Neuronal stem cell (in vitro differentiated cells): ENCODE results near the gene SP100.

Experiments
- DNase-seq: peaks from one replicate; pipeline ENCODE4 v3.0.0-alpha.2; 2013; ENCODE audit warnings: low spot score
- H2AFZ ChIP-seq: one replicate; pipeline ENCODE4 v1.6.1; 2013; ENCODE audit warnings: mild to moderate bottlenecking, low read length, inconsistent platforms
- H2AK5ac ChIP-seq: 2 replicates; pipeline ENCODE4 v1.6.1; 2013; ENCODE audit warnings: low read depth, mild to moderate bottlenecking, inconsistent platforms, low read length, moderate library complexity, mixed read lengths
- H2BK120ac ChIP-seq: 2 replicates; pipeline ENCODE4 v1.6.1; 2013; ENCODE audit warnings: low read depth, mild to moderate bottlenecking, inconsistent platforms, low read length, moderate library complexity, mixed read lengths
- H2BK12ac ChIP-seq: one replicate; pipeline ENCODE4 v1.6.1; 2013; ENCODE audit warnings: low read length, inconsistent platforms
- H2BK15ac ChIP-seq: 2 replicates; pipeline ENCODE4 v1.6.1; 2013; ENCODE audit warnings: mild to moderate bottlenecking, low read length, inconsistent platforms, mixed read lengths
- H2BK5ac ChIP-seq: one replicate; pipeline ENCODE4 v1.6.1; 2013; ENCODE audit warnings: inconsistent platforms, mild to moderate bottlenecking, low read length, moderate library complexity
- H3K14ac ChIP-seq: one replicate; pipeline ENCODE4 v1.6.1; 2013; ENCODE audit warnings: low read length, inconsistent platforms
- H3K18ac ChIP-seq: 2 replicates; pipeline ENCODE4 v1.6.1; 2013; ENCODE audit warnings: low read length, inconsistent platforms
- H3K23ac ChIP-seq: 2 replicates; pipeline ENCODE4 v1.6.1; 2013; ENCODE audit warnings: low read depth, mild to moderate bottlenecking, mixed read lengths, low read length, inconsistent platforms; ENCODE audit not compliant: poor library complexity
- H3K27ac ChIP-seq: replicated peaks from 3 replicates; pipeline ENCODE4 v1.5.1; 2013; ENCODE audit warnings: low read length, inconsistent platforms
- H3K27me3 ChIP-seq, 3 experiments: 2 replicates each; pipeline ENCODE4 v1.6.1; 2013; ENCODE audit warnings: low read length in 3 of 3, mild to moderate bottlenecking in 2 of 3, inconsistent platforms in 1 of 3, low read depth in 1 of 3, mixed read lengths in 1 of 3, moderate library complexity in 1 of 3; ENCODE audit not compliant: control insufficient read depth in 3 of 3, insufficient read depth in 3 of 3
- H3K36me3 ChIP-seq, 2 donors: replicated peaks in 1 of 2; 2 replicates each; pipeline ENCODE4 v1.6.1; 2013; ENCODE audit warnings: low read length in 2 of 2; ENCODE audit not compliant: control insufficient read depth in 2 of 2, insufficient read depth in 2 of 2
- H3K4ac ChIP-seq: 2 replicates; pipeline ENCODE4 v1.6.1; 2013; ENCODE audit warnings: inconsistent platforms, mild to moderate bottlenecking, low read length, moderate library complexity
- H3K4me1 ChIP-seq, 2 donors: 1 replicate in 1 of 2; 2 replicates in 1 of 2; pipeline ENCODE4 v1.6.1; 2013; ENCODE audit warnings: low read length in 2 of 2, low read depth in 1 of 2; ENCODE audit not compliant: control insufficient read depth in 2 of 2, insufficient read depth in 1 of 2
- H3K4me2 ChIP-seq: one replicate; pipeline ENCODE4 v1.6.1; 2013; ENCODE audit warnings: mild to moderate bottlenecking, low read length, inconsistent platforms; ENCODE audit not compliant: insufficient read depth, poor library complexity, severe bottlenecking
- H3K4me3 ChIP-seq, 2 donors: 2 replicates each; pipeline ENCODE4 v1.5.1; 2013; ENCODE audit warnings: low read length in 2 of 2, mild to moderate bottlenecking in 2 of 2, inconsistent platforms in 1 of 2, moderate library complexity in 1 of 2
- H3K79me1 ChIP-seq: one replicate; pipeline ENCODE4 v1.6.1; 2013; ENCODE audit warnings: low read depth, mild to moderate bottlenecking, inconsistent platforms, low read length, moderate library complexity
- H3K9ac ChIP-seq: one replicate; pipeline ENCODE4 v1.6.1; 2013; ENCODE audit warnings: mild to moderate bottlenecking, low read depth, low read length, inconsistent platforms; ENCODE audit not compliant: poor library complexity
- H3K9me3 ChIP-seq, 2 donors: replicated peaks in 1 of 2; 2 replicates each; pipeline versions ENCODE3 to v1.6.1; 2013; ENCODE audit warnings: low read length in 2 of 2, mild to moderate bottlenecking in 2 of 2, inconsistent platforms in 1 of 2, low read depth in 1 of 2, mixed read lengths in 1 of 2, moderate library complexity in 1 of 2; ENCODE audit not compliant: control insufficient read depth in 2 of 2, insufficient read depth in 1 of 2
- H4K8ac ChIP-seq: one replicate; pipeline ENCODE4 v1.6.1; 2013; ENCODE audit warnings: low read depth, mild to moderate bottlenecking, inconsistent platforms, low read length, moderate library complexity
- H4K91ac ChIP-seq: one replicate; pipeline ENCODE4 v1.6.1; 2013; ENCODE audit warnings: low read length, low read depth, mild to moderate bottlenecking, inconsistent platforms; ENCODE audit not compliant: poor library complexity
- WGBS, 2 donors: extraction: QIAGEN DNeasy Blood & Tissue Kit; methylation state at CpG; one replicate each; pipeline ENCODE4 v1.1.7; 2013; ENCODE audit warnings: missing lambda C conversion rate in 2 of 2, mixed read lengths in 1 of 2; ENCODE audit not compliant: insufficient read length in 2 of 2, insufficient replicate concordance in 1 of 2; ENCODE audit errors: extremely low coverage in 2 of 2; 5-methylcytosine and 5-hydroxymethylcytosine counted together

The SP100 gene

GRCh38 chr2:230512955-230513748 is 97.2 kb downstream of the SP100 start:
- H4K8ac ChIP-seq = no peak overlapping the region
- no peak for DNase-seq
- H3K4ac ChIP-seq = no peak overlapping the region
- no peak overlapping the region for H3K4me2 ChIP-seq
- H2AK5ac ChIP-seq = no peak overlapping the region
- no peaks in the 10 kb centered on the region for H3K36me3 ChIP-seq
- H3K27ac ChIP-seq = no peak overlapping the region
- H3K27me3 ChIP-seq = no peaks in the 10 kb centered on the region
- H2AFZ ChIP-seq = no peak overlapping the region
- no peak overlapping the region for H3K4me3 ChIP-seq
- no peak overlapping the region for H4K91ac ChIP-seq
- no peak overlapping the region for H3K9ac ChIP-seq
- no peaks in the 10 kb centered on the region for H3K4me1 ChIP-seq
- no peak overlapping the region for H2BK15ac ChIP-seq
- H3K14ac ChIP-seq = no peak overlapping the region
- no peak overlapping the region for H2BK12ac ChIP-seq
- H3K79me1 ChIP-seq = no peaks in the 10 kb centered on the region
- no peak overlapping the region for H2BK120ac ChIP-seq
- H3K9me3 ChIP-seq = no peaks in the 10 kb centered on the region
- H2BK5ac ChIP-seq = no peak overlapping the region
- H3K23ac ChIP-seq = no peak overlapping the region
- no peak overlapping the region for H3K18ac ChIP-seq
- WGBS, 2 donors = no CpG with 5 or more reads among the region's 4 CpGs

- Histone ChIP-seq H4K91ac (no peak overlapping the region), H3K27ac (no peak overlapping the region), H3K14ac (no peak overlapping the region), H2BK15ac (no peak overlapping the region), H3K4me3 (no peak overlapping the region), H3K4ac (no peak overlapping the region), H2BK5ac (no peak overlapping the region), H4K8ac (no peak overlapping the region), H3K23ac (no peak overlapping the region), H3K9me3 (no peaks in the 10 kb centered on the region), H2AFZ (no peak overlapping the region), H3K4me2 (no peak overlapping the region), H3K9ac (no peak overlapping the region), H3K36me3 (no peaks in the 10 kb centered on the region), H3K18ac (no peak overlapping the region), H2BK12ac (no peak overlapping the region), H2BK120ac (no peak overlapping the region), H3K79me1 (no peaks in the 10 kb centered on the region), H3K4me1 (no peaks in the 10 kb centered on the region), H2AK5ac (no peak overlapping the region), H3K27me3 (no peaks in the 10 kb centered on the region)
- no CpG with 5 or more reads among the region's 9 CpGs for WGBS, 2 donors
- DNase-seq = no peak
Measured at GRCh38 chr2:230520061-230520874, 104.3 kb downstream of the SP100 start.

DNA sequence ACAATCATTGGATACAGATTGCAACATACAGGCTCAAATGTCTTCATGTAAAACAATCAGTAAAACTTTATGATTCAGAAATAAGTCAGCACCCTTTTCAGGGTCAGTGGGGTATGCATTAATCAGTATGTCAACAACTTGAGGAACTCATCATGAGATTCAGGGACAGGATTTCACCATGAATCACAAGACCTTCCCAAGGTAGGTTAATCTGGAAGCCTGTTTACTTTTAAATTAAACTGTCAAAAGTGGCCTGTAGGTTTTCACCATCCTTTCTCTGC is 104.8 kb downstream of the SP100 start:
- H4K8ac ChIP-seq = no peak overlapping the region
- no peak for DNase-seq
- H3K4ac ChIP-seq = no peak overlapping the region
- no peaks in the 10 kb centered on the region for H3K27me3 ChIP-seq
- no peak overlapping the region for H3K27ac ChIP-seq
- no peak overlapping the region for H3K4me2 ChIP-seq
- H2BK15ac ChIP-seq = no peak overlapping the region
- no peak overlapping the region for H4K91ac ChIP-seq
- no peak overlapping the region for H2AK5ac ChIP-seq
- no peaks in the 10 kb centered on the region for H3K79me1 ChIP-seq
- no peak overlapping the region for H3K4me3 ChIP-seq
- H3K4me1 ChIP-seq = no peaks in the 10 kb centered on the region
- no peak overlapping the region for H2BK5ac ChIP-seq
- H3K9me3 ChIP-seq = peaks cover 0 to 3% of the 10 kb centered on the region in 2 donors
- H2AFZ ChIP-seq = no peak overlapping the region
- no peak overlapping the region for H3K9ac ChIP-seq
- H3K18ac ChIP-seq = no peak overlapping the region
- no peak overlapping the region for H3K23ac ChIP-seq
- H3K14ac ChIP-seq = no peak overlapping the region
- H2BK12ac ChIP-seq = no peak overlapping the region
- H3K36me3 ChIP-seq = no peaks in the 10 kb centered on the region
- no peak overlapping the region for H2BK120ac ChIP-seq

GRCh38 chr2:230521386-230521785 is 105.4 kb downstream of the SP100 start:
- Histone ChIP-seq H2BK15ac (no peak overlapping the region), H2BK120ac (no peak overlapping the region), H3K4me2 (no peak overlapping the region), H3K18ac (no peak overlapping the region), H3K14ac (no peak overlapping the region), H3K4ac (no peak overlapping the region), H3K27ac (no peak overlapping the region), H2BK5ac (no peak overlapping the region), H3K23ac (no peak overlapping the region), H3K27me3 (no peaks in the 10 kb centered on the region), H4K91ac (no peak overlapping the region), H3K36me3 (no peaks in the 10 kb centered on the region), H3K4me1 (no peaks in the 10 kb centered on the region), H2AFZ (no peak overlapping the region), H3K4me3 (no peak overlapping the region), H3K9me3 (peaks cover 0 to 3% of the 10 kb centered on the region in 2 donors), H3K9ac (no peak overlapping the region), H2BK12ac (no peak overlapping the region), H2AK5ac (no peak overlapping the region), H3K79me1 (no peaks in the 10 kb centered on the region), H4K8ac (no peak overlapping the region)
- no CpG with 5 or more reads among the region's 2 CpGs for WGBS, 2 donors
- DNase-seq = no peak
